Tibial nerve (tissue), 4 donors: ENCODE data around the gene SDHAF2.

Experiments used
- CTCF ChIP-seq, 5 experiments: fragments of 200-600 bp in 3 of 5; fragments of 450-650 bp in 2 of 5; sonication (generic) in 3 of 5; IDR thresholded peaks; one replicate each; pipeline ENCODE4 v1.5.1; 2016 to 2019; ENCODE audit warnings: antibody characterized with exemption in 5 of 5, mild to moderate bottlenecking in 3 of 5, moderate library complexity in 2 of 5
- EP300 ChIP-seq, 2 donors: sonication (generic); formaldehyde crosslinking; IDR thresholded peaks; one replicate each; pipeline ENCODE4 v1.6.1; 2017; ENCODE audit warnings: antibody characterized with exemption in 2 of 2, mild to moderate bottlenecking in 1 of 2
- POLR2A ChIP-seq, 2 donors: fragments of 450-650 bp; IDR thresholded peaks; one replicate each; pipeline ENCODE4 v1.6.1; 2017; ENCODE audit warnings: antibody characterized with exemption in 2 of 2, mild to moderate bottlenecking in 2 of 2, moderate library complexity in 2 of 2

GRCh38 chr11:61447601-61448551 is 18.0 kb downstream of the SDHAF2 start:
- TF ChIP-seq CTCF (IDR thresholded peaks at IDR 0.05) (no peak), POLR2A (IDR thresholded peaks at IDR 0.05) (no peak), EP300 (IDR thresholded peaks at IDR 0.05) (no peak)
